ENCODE results near the gene ASMT.
"Not testable (repeated sequence)": the region's sequence is repeated elsewhere in the genome, so short reads cannot be mapped to it uniquely, and the experiment has no call there.

The ASMT gene

GRCh38 chrX:1652011-1652811, 37.4 kb downstream of the ASMT start:
- DNase-seq (ENCODE audit: low read depth in 2 of 2), result not testable (repeated sequence)

GRCh38 chrX:1656379-1656778, 41.5 kb downstream of the ASMT start:
- no peak for DNase-seq (ENCODE audit: low read depth in 2 of 2)

- DNase-seq (ENCODE audit: low read depth in 2 of 2), result peak in 1 of 2 donors; percentile 36
These were observed 42.7 kb downstream of the ASMT start for GRCh38 chrX:1657367-1658070.

- DNase-seq (ENCODE audit: low read depth in 2 of 2), result no peak
These were observed 43.2 kb downstream of the ASMT start for GRCh38 chrX:1658071-1658491.

- no peak for DNase-seq (ENCODE audit: low read depth in 2 of 2)
These were observed 45.0 kb downstream of the ASMT start for GRCh38 chrX:1659664-1660461.

GRCh38 chrX:1661048-1661921, 46.4 kb downstream of the ASMT start:
- DNase-seq (ENCODE audit: low read depth in 2 of 2), result peak in 1 of 2 donors; percentile 79

GRCh38 chrX:1661922-1662221, 47.0 kb downstream of the ASMT start:
- no peak for DNase-seq (ENCODE audit: low read depth in 2 of 2)

GRCh38 chrX:1667566-1667965, 52.7 kb downstream of the ASMT start:
- no peak for DNase-seq (ENCODE audit: low read depth in 2 of 2)

- DNase-seq (ENCODE audit: low read depth in 2 of 2), result no peak
These were observed 58.5 kb downstream of the ASMT start for GRCh38 chrX:1673337-1673736.

- no peak for DNase-seq (ENCODE audit: low read depth in 2 of 2)
These were observed 62.0 kb downstream of the ASMT start for GRCh38 chrX:1676866-1677265.

GRCh38 chrX:1679238-1679637, 64.4 kb downstream of the ASMT start:
- DNase-seq (ENCODE audit: low read depth in 2 of 2), result no peak

- no peak for DNase-seq (ENCODE audit: low read depth in 2 of 2)
These were observed 66.6 kb downstream of the ASMT start for GRCh38 chrX:1681439-1681838.

- not testable (repeated sequence) for DNase-seq (ENCODE audit: low read depth in 2 of 2)
These were observed 67.0 kb downstream of the ASMT start for GRCh38 chrX:1681856-1682255.

GRCh38 chrX:1682501-1682900, 67.6 kb downstream of the ASMT start:
- not testable (repeated sequence) for DNase-seq (ENCODE audit: low read depth in 2 of 2)

- not testable (repeated sequence) for DNase-seq (ENCODE audit: low read depth in 2 of 2)
These were observed 70.0 kb downstream of the ASMT start for GRCh38 chrX:1684883-1685282.

- not testable (repeated sequence) for DNase-seq (ENCODE audit: low read depth in 2 of 2)
These were observed 70.6 kb downstream of the ASMT start for GRCh38 chrX:1685444-1685880.

GRCh38 chrX:1686642-1687041, 71.8 kb downstream of the ASMT start:
- no peak for DNase-seq (ENCODE audit: low read depth in 2 of 2)

Data from stimulated activated CD8-positive, alpha-beta memory T cell treated with anti-CD3 and anti-CD28 coated beads, Interleukin-2, amount 100 ng/mL, for 1 hour (primary cell).